ENCODE data around the gene ASB18.

DNA sequence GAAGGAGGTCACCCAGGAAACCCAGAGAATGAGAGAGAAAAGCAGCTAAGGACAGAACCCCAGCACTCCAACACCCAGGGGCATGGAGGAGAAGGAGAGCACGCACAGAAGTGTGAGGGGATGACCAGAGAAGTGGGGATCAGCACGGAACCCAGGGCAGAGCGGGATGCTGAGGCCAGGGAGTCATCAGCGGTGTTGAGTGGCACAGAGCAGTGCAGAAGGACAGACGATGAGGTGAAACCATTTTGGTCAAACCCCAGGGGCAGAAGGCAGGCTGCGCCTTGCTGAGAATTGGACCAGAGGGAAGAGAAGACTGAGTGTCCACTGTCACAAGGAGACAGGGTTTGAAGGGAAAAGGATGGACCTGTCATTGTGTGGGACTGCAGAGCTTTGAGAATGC, 23.4 kb upstream of the ASB18 start:
- TF ChIP-seq, protein P1, sequence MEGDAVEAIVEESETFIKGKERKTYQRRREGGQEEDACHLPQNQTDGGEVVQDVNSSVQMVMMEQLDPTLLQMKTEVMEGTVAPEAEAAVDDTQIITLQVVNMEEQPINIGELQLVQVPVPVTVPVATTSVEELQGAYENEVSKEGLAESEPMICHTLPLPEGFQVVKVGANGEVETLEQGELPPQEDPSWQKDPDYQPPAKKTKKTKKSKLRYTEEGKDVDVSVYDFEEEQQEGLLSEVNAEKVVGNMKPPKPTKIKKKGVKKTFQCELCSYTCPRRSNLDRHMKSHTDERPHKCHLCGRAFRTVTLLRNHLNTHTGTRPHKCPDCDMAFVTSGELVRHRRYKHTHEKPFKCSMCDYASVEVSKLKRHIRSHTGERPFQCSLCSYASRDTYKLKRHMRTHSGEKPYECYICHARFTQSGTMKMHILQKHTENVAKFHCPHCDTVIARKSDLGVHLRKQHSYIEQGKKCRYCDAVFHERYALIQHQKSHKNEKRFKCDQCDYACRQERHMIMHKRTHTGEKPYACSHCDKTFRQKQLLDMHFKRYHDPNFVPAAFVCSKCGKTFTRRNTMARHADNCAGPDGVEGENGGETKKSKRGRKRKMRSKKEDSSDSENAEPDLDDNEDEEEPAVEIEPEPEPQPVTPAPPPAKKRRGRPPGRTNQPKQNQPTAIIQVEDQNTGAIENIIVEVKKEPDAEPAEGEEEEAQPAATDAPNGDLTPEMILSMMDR (IDR thresholded peaks at IDR 0.05), result no peak
- TF ChIP-seq, protein P2, sequence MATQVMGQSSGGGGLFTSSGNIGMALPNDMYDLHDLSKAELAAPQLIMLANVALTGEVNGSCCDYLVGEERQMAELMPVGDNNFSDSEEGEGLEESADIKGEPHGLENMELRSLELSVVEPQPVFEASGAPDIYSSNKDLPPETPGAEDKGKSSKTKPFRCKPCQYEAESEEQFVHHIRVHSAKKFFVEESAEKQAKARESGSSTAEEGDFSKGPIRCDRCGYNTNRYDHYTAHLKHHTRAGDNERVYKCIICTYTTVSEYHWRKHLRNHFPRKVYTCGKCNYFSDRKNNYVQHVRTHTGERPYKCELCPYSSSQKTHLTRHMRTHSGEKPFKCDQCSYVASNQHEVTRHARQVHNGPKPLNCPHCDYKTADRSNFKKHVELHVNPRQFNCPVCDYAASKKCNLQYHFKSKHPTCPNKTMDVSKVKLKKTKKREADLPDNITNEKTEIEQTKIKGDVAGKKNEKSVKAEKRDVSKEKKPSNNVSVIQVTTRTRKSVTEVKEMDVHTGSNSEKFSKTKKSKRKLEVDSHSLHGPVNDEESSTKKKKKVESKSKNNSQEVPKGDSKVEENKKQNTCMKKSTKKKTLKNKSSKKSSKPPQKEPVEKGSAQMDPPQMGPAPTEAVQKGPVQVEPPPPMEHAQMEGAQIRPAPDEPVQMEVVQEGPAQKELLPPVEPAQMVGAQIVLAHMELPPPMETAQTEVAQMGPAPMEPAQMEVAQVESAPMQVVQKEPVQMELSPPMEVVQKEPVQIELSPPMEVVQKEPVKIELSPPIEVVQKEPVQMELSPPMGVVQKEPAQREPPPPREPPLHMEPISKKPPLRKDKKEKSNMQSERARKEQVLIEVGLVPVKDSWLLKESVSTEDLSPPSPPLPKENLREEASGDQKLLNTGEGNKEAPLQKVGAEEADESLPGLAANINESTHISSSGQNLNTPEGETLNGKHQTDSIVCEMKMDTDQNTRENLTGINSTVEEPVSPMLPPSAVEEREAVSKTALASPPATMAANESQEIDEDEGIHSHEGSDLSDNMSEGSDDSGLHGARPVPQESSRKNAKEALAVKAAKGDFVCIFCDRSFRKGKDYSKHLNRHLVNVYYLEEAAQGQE (IDR thresholded peaks at IDR 0.05; ENCODE audit: insufficient read depth in 1 of 2, low read depth in 2 of 2, low read length in 1 of 2), result no peak
- no peak for TF ChIP-seq POLR2AphosphoS5 (IDR thresholded peaks at IDR 0.05; ENCODE audit: low read depth, low read length)
- TF ChIP-seq SIN3A (IDR thresholded peaks at IDR 0.05; ENCODE audit: borderline replicate concordance, insufficient read depth, low read depth, low read length), result no peak
- TF ChIP-seq TCF7L2 (IDR thresholded peaks at IDR 0.05; ENCODE audit: low read depth, low read length), result no peak

All from Panc1 (cell line).